ENCODE data around the gene CCDC102A.

- TF ChIP-seq CTCF (IDR thresholded peaks at IDR 0.05; ENCODE audit: low read depth, low read length) = no peak
- no peak for TF ChIP-seq POLR2A (IDR thresholded peaks at IDR 0.05; ENCODE audit: extremely low read depth, insufficient read length)
- TF ChIP-seq MAX (IDR thresholded peaks at IDR 0.05; ENCODE audit: low read depth, low read length) = no peak
- no peak for TF ChIP-seq MYC (IDR thresholded peaks at IDR 0.05; ENCODE audit: low read depth, low read length)
Observed at GRCh38 chr16:57493767-57494166, 42.6 kb downstream of the CCDC102A start.
